Measurements from ENCODE around the gene STIM1.

The STIM1 gene

DNA sequence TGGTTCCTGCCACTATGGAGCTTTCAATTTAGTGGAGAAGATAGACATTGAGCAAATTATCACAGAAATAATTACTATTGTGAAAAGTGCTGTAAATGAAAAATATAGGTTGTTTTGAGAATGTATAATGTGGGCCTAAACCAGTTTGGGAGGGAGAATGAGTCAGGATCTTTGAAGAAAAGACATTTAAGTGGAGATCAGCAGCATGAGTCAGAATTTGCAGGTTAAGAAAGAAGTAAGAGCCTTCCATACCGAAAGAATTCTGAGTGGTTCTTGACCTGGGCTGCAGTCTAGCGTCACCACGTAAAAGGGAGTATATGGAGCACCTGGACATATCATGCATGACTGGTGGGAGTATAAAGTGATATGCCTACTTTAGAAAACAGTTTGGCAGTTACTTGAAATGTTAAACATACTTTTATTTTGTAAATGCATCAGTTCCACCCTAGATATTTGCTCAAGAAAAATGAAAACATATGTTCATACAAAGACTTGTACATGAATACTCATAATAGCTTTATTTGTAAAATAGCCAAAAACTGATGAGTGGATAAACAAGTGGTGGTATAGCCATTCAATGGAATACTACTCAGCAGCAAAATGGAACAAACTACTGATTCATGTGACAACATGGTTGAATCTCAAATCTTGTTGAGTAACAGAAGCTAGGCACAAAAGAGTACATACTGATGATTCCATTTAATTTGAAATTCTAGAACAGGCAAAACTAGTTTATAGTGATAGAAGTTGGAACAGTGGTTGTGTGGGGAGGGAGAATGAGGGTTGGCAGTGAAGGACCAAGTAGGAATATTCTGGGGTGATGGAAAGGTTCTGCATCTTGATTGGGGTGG lies 99.2 kb downstream of the STIM1 start:
- DNase-seq: no peak

DNA sequence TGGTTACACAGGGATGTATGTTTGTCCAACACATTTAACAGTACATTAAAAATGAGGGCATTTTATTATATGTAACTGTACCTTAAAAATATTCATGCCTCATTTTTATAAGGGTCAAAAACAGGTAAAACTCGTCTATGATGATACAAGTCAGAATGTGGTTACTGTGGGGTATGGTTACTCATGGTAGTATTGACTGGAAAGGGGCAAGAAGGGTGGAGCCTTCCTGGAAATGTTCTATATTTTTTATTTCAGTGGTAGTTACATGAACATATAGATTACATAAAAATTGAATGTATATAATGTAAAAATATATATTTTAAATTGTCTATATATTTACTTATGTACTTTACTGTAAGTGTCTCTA lies 99.8 kb downstream of the STIM1 start:
- DNase-seq: no peak

DNA sequence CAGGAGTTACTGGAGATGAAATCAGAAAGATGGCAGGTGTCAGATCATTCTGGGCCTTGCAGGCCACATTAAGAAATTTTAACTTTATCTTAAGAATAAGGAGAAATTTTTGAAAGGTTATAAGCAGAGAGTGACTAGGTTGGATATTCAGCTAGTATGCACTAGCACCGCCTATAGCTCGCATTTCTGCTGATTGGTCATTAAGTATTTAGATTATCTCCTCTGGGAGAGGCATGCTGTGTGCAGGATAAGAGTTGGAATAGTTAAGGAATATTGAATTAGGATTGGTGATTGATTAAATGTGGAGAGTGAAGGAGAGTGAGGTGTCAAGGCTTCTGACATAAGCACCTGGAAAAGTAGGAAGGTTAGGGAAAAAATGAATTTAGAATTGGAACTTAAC lies 100.6 kb downstream of the STIM1 start:
- no peak for DNase-seq

DNA sequence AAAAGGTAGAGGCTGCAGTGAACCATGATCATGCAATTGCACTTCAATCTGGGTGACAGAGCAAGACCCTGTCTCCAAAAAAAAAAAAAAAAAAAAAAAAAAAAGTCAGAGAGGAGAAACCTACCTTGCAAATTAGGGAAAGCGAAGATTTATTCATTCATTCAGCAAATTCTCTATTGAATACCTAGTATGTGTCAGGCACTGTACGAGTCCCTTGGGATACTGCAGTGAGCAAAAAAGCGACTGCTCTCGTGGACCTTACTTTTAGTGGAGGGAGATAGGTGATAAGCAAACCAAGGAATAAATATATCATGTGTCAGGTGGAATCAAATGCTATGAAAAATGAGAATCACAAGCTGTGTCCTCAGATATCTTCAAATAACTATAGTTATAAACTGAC lies 101.3 kb downstream of the STIM1 start:
- DNase-seq: no peak

DNA sequence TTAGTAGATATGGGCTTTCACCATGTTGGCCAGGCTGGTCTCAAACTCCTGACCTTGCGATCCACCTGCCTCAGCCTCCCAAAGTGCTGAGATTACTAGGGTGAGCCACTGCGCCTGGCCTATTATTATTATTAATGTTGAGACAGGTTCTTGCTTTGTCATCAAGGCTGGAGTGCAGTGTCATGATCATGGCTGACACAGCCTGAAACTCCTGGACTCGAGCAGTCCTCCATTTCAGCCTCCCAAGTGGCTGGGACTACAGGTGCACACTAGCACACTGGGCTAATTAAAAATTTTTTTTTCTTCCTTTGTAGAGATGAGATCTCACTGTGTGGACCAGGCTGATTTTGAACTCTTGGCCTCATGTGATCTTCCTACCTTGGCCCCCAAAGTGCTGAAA lies 102.0 kb downstream of the STIM1 start:
- no peak for DNase-seq

DNA sequence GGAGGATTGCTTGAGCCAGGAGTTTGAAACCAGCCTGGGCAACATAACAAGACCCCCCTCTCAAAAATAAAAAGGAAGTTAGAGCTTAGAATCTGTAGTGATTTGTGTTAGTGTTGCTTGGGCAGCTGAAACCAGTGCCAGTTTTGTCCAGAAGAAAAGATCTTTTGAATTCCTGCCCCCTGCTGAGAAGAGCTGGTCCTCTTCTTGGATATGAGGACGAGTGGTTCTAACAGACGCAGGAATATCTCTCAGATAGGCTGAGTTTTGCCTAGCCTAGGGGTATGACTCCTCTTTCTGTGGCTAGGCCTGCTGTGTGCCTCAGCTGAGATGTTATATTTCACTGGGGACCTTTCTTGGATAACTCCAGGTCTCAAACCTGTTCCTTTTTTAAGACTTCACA lies 102.8 kb downstream of the STIM1 start:
- no peak for DNase-seq

DNA sequence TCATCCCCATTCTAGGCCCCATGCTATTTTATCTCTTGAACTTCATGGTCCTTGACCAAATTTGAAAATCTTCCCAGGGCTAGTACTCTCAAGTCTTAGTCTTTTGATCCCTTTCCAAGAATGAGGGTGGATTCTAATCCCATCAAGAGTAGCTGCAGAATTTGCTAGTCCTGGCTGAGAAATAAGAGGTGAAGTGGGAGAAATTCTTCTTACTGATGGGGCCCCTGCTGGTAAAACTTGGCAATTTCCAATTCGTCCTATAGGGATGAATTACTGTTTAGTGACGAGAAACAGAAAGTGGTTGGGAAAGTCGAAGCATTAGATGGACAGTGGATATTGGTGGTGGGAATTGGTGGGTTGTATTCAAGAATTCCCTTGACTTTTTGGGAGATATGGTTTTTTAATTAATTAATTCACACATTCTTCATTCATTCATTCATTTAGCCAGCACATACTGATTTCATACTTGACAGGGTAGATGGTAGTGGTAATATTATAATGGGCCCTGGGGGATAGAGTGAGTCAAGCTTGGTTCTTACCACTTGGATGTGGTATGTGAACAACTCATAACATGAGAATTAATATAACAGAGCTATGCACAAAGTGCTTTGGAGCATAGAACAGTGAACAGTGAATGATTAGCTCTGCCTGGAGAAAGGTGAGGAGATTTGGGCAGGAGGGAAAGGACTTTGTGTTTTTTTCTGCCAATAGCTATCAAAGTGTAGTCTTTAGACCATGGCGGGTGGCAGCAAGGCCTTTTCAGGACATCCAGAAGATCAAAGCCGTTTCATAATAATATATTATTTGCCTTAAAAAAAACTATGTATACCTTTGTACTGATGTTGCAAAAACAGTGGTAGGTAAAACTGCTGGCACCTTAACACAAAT lies 103.8 kb downstream of the STIM1 start:
- DNase-seq: no peak

DNA sequence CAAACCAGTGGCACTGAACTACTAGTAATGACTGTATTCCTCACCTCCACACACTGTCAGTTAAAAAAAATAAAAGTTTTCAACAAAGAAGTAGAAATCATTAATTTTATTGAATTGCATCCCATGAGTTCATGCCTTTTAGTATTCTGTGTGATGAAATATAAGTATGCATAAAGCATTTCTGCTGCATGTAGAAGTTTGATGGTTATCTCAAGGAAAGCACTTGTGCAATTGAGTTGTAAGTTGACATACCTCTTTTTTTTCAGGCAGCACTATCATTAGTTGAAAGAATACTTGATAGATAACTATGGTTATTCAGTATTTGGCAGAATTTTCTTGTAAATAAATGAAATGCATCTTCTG lies 104.4 kb downstream of the STIM1 start:
- DNase-seq: no peak

DNA sequence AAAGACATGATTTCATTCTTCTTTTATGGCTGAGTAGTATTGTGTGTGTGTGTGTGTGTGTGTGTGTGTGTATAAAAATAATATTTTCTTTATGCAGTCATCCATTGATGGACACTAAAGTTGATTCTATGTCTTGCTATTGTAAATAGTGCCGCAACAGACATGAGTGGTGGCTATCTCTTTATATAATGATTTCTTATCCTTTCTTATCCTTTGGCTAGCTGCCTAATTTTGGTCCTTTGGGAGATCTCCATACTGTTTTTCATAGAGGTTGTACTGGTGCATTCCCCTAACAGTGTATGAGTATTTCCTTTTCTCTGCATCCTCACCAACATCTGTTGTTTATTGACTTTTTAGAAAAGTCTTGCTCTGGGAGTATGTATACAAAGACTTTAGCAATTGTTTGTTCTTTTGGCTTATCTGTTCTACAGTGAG lies 107.0 kb downstream of the STIM1 start:
- DNase-seq: no peak

DNA sequence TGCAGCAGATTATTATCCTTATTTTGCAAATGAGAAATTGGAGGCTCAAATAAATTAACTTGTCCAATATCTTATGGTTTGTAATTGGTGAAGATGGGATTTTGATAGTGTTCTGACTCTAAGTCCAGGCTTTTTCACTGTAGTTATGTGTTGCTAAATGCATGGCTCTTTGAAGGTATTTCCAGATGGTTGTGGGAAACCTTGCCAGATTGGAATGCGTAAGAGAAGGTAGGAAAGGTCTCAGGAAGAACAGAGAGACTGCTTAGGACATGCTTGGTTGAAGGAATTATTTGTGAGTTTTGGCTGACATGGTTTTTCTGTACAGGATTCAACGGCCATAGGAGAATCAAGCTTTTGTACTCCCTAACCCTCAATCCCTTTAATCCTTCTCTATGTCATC lies 108.6 kb downstream of the STIM1 start:
- DNase-seq: no peak

DNA sequence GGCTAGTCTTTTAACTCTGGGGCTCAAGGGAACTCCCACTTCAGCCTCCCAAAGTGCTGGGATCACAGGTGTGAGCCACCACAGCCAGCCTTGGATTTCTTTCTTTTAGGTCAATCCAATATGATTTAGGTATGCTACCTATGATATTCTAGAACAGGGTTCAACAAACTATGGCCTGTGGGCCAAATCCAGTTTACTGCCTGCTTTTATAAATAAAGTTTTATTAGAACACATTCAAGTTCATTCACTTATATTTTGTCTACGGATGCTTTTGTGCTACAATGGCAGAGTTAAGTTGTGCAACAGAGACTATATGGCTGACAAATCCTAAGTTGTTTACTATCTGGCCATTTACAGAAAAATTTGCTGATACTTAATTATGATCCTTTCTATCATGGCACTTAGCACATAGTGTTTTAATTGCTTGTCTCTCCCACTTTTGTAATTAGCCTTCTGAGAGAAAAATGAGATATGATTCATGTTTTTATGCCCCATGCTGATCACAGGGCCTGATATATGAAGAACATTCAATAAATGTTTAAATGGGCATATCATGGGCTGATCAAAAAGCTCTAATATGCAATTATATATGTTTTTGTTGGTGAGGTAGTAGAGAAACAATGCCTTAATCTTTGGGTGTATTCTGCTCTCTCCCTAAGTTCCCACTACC lies 109.6 kb downstream of the STIM1 start:
- no peak for DNase-seq

DNA sequence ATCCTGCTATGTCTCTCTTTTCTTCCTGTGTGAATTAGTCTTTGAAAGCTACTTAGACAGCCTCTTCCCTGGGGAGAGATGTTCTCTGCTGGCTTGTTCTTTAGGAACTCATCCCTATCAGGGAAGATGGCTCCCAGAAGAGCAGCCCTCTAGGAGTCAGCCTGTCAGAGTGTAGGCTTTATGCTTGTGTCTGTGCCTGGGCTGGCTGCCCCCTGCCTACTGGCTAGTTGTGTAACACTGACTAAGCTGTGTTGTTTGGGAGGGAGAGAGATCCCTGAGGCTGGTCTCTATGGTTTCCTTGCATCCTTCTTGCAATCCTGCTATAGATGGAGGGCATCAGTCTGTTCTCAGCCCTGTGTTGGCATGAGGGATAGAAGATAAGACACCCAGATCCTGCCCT lies 112.2 kb downstream of the STIM1 start:
- no peak for DNase-seq

DNA sequence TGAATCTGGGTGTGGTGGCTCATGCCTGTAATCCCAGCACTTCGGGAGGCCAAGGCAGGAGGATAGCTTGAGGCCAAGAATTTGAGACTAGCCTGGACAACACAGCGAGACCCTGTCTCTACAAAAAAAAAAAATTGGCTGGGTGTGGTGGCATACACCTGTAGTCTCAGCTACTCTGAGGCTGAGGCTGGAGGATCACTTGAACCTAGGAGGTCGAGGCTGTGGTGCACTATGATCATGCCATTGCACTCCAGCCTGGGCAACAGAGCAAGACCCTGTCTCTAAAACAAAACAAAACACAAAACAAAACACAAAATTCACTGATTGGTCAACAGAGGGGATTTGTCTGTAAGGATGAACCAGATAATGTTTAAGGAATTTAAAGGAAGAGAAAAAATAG lies 113.7 kb downstream of the STIM1 start:
- DNase-seq: no peak

DNA sequence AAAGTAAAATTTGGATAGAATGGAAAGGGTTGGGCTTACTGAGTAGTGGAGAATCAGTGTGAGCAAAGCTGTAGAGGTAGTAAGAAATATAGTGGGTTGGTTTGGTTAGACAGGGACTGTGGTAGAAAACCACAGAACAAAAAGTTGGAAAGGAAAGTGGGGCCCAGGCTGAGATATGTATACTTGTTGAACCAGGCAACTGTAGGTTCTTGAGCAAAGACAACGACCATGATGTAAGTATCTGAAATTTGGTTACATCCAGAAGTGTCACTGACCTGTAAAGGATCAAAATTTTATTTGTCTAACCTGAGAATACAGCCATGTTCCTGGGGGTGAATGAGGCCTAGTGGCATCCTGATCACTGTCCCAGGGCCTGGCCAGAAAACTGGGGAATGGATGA lies 114.1 kb downstream of the STIM1 start:
- no peak for DNase-seq

DNA sequence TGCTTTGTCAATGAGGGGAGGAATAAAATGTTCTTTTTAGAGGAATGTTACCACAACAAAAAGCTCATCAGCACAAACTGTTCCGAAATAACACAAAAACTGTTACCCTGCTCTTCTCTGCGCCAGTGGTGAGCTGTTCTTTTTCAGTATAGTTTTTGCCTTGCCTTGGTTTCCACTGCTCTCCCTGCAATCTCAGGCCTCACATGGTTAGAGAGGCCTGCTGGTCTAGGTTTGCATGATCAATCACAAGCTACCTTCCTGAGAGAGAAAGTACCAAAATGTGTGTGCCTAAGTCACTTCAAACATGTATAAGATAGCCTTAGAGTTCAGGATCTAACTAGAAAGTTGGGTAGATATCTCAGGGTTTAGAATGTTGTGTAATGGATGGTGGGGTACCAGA lies 114.6 kb downstream of the STIM1 start:
- DNase-seq: no peak

DNA sequence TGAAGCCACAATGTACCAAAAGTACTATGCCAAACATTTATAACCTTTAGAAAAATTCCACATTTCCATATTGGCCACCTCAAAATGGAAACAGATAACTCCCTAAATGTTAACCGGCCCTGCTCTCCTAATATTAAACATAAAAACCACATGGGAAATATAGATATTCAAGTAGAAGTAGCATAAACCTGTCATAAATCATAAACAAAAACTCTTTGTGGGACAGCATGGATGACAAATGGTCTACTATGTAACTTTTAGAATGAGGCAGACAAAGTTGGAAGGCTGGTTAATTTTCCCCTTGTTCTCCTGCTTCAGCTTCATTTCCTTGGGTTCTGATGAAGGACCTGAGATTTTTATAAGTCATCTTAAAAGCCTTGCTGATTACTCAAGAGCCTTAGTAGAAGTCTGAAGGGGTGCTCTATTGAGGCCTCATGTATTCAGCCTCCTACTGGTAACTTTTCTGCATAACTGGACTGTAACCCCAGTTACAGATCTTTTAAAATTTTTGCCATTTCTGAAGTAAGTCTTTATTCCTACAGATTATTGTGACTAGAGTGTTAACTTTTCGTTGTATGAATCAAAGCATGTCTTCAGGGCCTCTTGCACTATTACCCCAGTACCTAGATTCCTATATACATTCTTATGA lies 116.4 kb downstream of the STIM1 start:
- DNase-seq: no peak

DNA sequence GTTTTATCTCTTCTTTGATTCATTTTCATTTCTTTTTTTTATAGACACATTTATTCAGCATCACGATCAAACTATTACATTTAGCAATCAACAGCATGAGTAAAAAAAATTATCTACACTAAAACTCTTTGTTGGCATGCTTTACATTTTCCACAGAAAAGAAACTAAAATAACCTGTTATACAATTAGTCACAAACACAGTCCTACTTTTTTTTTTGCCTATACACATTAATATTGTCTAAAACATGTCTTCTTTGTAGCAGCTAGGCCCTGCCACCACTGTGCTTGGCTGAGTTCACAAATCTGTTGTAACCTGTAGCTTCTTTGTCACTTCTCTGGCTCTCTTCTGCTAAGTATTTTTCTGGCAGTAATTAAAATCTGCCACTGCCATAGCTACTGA lies 117.0 kb downstream of the STIM1 start:
- DNase-seq: no peak

DNA sequence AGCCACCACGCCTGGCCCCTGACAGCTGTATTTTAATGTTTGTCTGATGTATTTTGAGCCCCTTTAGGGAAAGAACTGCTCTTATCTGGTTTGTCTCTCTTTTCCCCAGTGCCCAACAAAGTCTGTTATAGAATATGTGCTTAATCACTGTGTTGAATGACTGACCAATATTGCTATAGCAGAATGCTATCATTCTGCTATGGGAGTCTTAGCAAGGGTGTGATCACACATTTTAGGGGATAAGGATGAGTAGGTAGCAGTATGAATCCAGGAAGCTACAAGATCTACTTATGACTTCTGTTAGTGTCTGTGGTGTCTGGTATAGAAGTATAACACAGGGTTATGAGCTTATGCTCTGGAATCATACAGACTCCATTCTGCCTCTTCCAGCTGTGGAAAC lies 121.6 kb downstream of the STIM1 start:
- DNase-seq: no peak

DNA sequence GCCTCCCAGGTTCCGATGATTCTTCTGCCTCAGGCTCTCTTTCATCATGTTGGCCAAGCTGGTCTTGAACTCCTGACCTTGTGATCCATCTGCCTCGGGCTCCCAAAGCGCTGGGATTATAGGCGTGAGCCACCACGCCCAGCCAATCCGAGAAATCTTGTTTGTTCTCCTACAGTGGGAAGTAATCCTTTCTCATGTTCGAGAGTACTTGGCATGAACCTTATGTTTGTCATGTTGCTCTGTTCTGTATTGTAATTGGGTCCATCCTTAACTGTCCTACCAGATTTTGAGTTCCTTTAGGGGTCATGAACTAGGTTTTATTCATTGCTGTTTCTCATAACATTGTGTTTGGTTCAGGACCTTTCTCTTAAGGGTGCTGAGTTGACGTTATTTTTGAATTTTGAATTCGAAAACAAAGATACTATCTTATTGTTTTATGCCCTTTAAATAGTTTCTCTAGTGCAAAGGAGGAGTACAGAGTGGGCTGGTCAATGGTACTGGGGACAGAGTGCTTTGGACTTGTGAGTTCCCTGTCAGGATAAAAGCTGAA lies 125.7 kb downstream of the STIM1 start:
- DNase-seq: no peak

DNA sequence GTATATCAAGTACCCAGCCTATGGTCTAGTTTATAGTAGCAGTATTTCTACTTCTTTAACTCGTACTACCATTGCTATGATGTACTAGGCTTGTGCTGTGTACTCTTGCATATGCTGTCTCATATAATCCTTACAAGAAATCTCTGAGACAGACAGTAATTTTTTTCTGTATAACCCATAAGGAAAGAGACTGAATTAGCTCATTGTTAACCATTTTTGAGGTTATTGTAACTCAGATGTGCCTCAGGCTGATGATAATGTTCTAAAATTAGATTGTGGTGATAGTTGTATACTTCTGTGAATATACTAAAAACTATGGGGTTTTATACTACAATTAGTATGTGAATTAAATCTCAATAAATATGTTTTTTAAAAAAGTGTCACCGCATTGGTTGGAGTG lies 127.0 kb downstream of the STIM1 start:
- no peak for DNase-seq

DNA sequence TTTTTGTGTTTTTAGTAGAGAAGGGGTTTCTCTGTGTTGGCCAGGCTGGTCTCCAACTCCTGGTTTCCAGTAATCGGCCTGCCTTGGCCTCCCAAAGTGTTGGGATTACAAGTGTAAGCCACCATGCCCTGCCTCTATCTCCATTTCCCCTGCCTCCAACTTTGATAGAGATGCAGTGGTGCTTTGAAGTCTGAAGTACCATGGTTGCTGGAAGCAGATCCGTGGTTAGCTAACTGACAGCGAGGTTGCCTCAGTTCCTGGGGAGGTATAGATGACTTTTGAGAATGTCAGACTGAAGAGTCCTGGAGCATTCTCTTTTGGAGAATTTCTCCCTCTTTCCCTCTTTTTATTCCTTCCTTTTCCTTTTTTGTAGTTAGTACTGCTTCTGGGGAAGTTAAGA lies 127.6 kb downstream of the STIM1 start:
- no peak for DNase-seq

DNA sequence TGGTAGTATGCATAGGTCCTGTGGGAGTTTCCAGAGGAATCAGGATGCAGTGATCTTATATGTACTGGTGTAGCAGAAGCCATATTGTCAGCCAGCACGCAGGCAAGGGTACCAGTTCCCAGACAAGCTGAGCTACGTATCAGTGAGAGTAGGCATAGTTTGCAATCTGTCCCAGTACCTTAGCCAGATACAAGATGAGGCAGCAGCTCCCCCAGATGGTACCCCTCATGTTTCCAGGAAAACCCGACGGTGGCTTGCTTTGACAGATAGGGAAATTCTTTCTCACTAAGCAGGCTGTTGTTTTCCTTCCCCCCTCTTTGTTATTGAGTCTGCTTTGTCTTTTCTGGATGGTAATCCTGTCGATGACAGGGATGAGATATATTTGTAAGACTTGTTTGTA lies 129.4 kb downstream of the STIM1 start:
- DNase-seq: peak; percentile 36 to 38

DNA sequence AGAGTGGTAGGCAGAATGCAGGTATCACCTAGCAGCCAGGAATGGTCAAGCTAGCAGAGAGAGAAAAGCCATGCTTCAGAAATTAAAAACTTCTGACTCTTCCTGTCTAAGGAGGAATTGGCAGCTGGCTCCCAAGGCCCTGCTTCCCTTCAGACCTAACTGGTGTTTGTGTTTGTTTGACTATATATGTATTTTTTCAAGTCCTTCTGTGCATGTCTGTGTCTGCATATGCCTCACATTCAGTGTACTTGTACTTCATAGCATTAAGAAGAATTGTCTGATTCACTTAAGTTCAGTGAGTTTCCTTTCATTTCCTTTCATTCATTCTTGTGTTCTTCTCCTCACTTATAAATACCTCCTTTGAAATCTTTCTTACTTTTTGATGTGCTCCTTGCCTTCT lies 130.2 kb downstream of the STIM1 start:
- DNase-seq: no peak
